Measurements from ENCODE around the gene GNPDA2.

GNPDA2 gene

DNA sequence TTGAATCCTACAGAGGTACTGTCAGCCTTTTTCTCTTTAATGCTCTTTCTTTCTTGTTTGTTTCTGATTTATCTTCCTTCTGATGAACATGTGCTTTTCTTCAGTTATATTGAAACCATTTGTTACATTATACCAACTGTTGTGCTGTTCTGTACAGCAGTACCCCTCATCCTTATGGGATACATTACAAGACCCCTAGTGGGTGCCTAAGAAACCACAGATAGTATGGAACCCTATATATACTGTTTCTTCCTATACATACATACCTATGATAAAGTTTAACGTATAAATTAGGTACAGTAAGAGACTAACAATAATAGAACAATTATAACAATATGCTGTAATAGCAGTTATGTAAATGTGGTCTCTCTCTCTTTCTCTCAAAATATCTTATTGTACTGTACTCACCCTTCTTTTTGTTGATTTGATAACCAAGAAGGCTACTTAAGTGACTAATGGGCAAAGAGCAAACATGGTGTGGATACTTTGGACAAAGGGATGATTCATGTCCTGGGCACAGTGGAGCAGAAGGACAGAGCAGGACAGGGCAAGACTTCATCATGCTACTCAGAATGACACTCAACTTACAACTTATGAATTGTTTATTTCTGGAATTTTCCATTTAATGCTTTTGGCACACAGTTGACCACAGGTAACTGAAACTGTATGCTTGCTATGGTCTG lies 64.3 kb downstream of the GNPDA2 start:
- peak; percentile 40 for DNase-seq (ENCODE audit: low read depth)
- H3K4me3 ChIP-seq (ENCODE audit: low read length), result no peak overlapping the region
- TF ChIP-seq, protein P1, sequence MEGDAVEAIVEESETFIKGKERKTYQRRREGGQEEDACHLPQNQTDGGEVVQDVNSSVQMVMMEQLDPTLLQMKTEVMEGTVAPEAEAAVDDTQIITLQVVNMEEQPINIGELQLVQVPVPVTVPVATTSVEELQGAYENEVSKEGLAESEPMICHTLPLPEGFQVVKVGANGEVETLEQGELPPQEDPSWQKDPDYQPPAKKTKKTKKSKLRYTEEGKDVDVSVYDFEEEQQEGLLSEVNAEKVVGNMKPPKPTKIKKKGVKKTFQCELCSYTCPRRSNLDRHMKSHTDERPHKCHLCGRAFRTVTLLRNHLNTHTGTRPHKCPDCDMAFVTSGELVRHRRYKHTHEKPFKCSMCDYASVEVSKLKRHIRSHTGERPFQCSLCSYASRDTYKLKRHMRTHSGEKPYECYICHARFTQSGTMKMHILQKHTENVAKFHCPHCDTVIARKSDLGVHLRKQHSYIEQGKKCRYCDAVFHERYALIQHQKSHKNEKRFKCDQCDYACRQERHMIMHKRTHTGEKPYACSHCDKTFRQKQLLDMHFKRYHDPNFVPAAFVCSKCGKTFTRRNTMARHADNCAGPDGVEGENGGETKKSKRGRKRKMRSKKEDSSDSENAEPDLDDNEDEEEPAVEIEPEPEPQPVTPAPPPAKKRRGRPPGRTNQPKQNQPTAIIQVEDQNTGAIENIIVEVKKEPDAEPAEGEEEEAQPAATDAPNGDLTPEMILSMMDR (IDR thresholded peaks at IDR 0.05; ENCODE audit: insufficient read depth, low read depth, low read length, missing control alignments), result no peak

- TF ChIP-seq, protein P1 (IDR thresholded peaks at IDR 0.05; ENCODE audit: insufficient read depth, low read depth, low read length, missing control alignments), result no peak
- DNase-seq (ENCODE audit: low read depth), result peak; percentile 48
- H3K4me3 ChIP-seq (ENCODE audit: low read length), result no peak overlapping the region
Measured at GRCh38 chr4:44660396-44660795, 66.0 kb downstream of the GNPDA2 start.

- TF ChIP-seq, protein P1 (IDR thresholded peaks at IDR 0.05; ENCODE audit: insufficient read depth, low read depth, low read length, missing control alignments), result no peak
- no peak for DNase-seq (ENCODE audit: low read depth)
- H3K4me3 ChIP-seq (ENCODE audit: low read length), result no peak overlapping the region
Measured at GRCh38 chr4:44652002-44652401, 74.4 kb downstream of the GNPDA2 start.
